ENCODE measurements around the gene UNC119. TPM values are rescaled to one million over a fixed set of nuclear protein-coding genes. Genes with fewer than 3 reads are reported as not detected.

The UNC119 gene
- polyA plus RNA-seq, 3 donors: 77.5 to 189 (median 80.2) TPM

DNA sequence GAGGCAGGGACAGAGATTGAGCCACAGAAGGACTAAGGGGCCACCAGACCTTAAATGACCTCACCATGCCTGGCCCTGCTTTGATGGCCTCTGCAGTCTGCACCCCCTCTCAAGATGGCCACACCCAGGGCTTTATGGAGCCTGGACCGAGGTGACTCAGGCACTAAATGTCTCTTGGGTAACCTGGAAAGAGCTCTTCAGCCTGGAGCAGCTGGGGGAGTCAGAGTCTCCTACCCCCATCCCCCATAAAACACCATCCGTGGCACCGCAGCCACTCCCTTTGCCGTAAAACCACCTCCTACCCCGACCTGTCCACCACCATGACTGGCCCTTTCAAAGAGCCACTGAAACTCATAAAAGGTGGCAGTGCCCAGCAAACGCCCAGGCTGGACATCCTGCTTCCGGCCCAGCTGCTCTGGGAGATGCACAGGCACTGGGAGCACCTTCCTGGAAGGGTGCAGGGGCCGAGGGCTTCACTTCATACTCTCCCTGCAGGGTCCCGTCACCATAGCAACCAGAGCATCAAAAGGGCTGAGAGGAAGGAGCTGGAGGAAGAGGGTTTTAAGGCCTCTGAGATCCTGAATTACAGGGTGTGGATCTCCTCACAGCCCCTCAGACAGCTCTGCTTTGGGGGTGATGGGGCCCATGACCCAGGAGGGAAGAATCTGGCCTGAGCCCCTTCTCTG, 24.0 kb downstream of the UNC119 start:
- Histone ChIP-seq H4K20me1 (ENCODE audit: insufficient read depth, low read length) (no peaks in the 10 kb centered on the region), H3K27me3 (ENCODE audit: control insufficient read depth in 2 of 2, insufficient read depth in 2 of 2, low read length in 2 of 2) (no peaks in the 10 kb centered on the region), H3K27ac (ENCODE audit: low read depth in 1 of 2, low read length in 2 of 2) (no peak overlapping the region), H3K9me3 (replicated peaks in 1 of 2; ENCODE audit: control insufficient read depth in 1 of 2, insufficient read depth in 1 of 2, low read length in 2 of 2) (no peaks in the 10 kb centered on the region), H3K4me1 (ENCODE audit: control insufficient read depth in 1 of 2, insufficient read depth in 2 of 2, low read length in 2 of 2) (no peaks in the 10 kb centered on the region), H3K79me2 (ENCODE audit: insufficient read depth, low read length) (no peaks in the 10 kb centered on the region), H3K9ac (ENCODE audit: insufficient read depth, low read length, poor library complexity, severe bottlenecking) (no peak overlapping the region), H3K4me3 (replicated peaks in 1 of 3; ENCODE audit: low read depth in 2 of 3, low read length in 3 of 3) (no peak overlapping the region), H3K4me2 (replicated peaks; ENCODE audit: extremely low read depth, low read length, poor library complexity, severe bottlenecking) (no peak overlapping the region), H3K36me3 (replicated peaks in 1 of 2; ENCODE audit: control insufficient read depth in 1 of 2, insufficient read depth in 2 of 2, low read length in 2 of 2) (no peaks in the 10 kb centered on the region), H2AFZ (ENCODE audit: insufficient read depth, low read depth, low read length, poor library complexity, severe bottlenecking) (no peak overlapping the region)
- WGBS (ENCODE audit: insufficient coverage): 83% methylated on average over 6 of the region's 9 CpGs
- Mint-ChIP-seq H3K9me3 (no peaks in the 10 kb centered on the region), H3K27me3 (ENCODE audit: low read depth in 3 of 3) (peaks cover 2 to 9% (median 6%) of the 10 kb centered on the region in 3 donors), H3K27ac (no peak overlapping the region), H3K4me1 (no peaks in the 10 kb centered on the region), H3K4me3 (no peak overlapping the region), H3K36me3 (no peaks in the 10 kb centered on the region)
- TF ChIP-seq, protein P1, sequence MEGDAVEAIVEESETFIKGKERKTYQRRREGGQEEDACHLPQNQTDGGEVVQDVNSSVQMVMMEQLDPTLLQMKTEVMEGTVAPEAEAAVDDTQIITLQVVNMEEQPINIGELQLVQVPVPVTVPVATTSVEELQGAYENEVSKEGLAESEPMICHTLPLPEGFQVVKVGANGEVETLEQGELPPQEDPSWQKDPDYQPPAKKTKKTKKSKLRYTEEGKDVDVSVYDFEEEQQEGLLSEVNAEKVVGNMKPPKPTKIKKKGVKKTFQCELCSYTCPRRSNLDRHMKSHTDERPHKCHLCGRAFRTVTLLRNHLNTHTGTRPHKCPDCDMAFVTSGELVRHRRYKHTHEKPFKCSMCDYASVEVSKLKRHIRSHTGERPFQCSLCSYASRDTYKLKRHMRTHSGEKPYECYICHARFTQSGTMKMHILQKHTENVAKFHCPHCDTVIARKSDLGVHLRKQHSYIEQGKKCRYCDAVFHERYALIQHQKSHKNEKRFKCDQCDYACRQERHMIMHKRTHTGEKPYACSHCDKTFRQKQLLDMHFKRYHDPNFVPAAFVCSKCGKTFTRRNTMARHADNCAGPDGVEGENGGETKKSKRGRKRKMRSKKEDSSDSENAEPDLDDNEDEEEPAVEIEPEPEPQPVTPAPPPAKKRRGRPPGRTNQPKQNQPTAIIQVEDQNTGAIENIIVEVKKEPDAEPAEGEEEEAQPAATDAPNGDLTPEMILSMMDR (IDR thresholded peaks at IDR 0.05): no peak
- intact Hi-C loops (cut with micrococcal nuclease): no loop called here
- DNase-seq: no peak

DNA sequence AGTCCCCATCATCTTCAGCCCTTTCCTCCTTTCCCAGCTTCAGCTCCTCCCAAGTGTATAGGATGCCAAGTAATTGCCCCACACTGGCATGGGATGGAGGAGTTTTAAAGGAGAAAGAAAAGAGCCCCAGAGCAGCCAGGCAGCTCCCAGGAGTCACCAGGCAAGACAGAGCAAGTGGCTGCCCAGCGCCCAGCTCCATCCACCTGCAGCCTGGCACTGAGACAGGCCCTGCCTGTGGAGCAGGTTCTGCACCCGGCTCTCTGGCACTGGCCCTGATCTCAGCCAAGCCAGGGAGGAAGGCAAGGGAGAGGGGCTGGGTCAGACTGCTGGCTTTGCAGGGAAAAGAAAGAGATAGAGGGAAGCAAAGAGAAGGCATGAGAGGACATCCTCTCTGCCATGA, 24.6 kb downstream of the UNC119 start:
- Histone ChIP-seq H3K27me3 (ENCODE audit: control insufficient read depth in 2 of 2, insufficient read depth in 2 of 2, low read length in 2 of 2) (no peaks in the 10 kb centered on the region), H2AFZ (ENCODE audit: insufficient read depth, low read depth, low read length, poor library complexity, severe bottlenecking) (no peak overlapping the region), H3K79me2 (ENCODE audit: insufficient read depth, low read length) (no peaks in the 10 kb centered on the region), H3K4me1 (ENCODE audit: control insufficient read depth in 1 of 2, insufficient read depth in 2 of 2, low read length in 2 of 2) (no peaks in the 10 kb centered on the region), H3K9ac (ENCODE audit: insufficient read depth, low read length, poor library complexity, severe bottlenecking) (no peak overlapping the region), H3K36me3 (replicated peaks in 1 of 2; ENCODE audit: control insufficient read depth in 1 of 2, insufficient read depth in 2 of 2, low read length in 2 of 2) (no peaks in the 10 kb centered on the region), H3K4me3 (replicated peaks in 1 of 3; ENCODE audit: low read depth in 2 of 3, low read length in 3 of 3) (no peak overlapping the region), H3K27ac (ENCODE audit: low read depth in 1 of 2, low read length in 2 of 2) (no peak overlapping the region), H4K20me1 (ENCODE audit: insufficient read depth, low read length) (no peaks in the 10 kb centered on the region), H3K9me3 (replicated peaks in 1 of 2; ENCODE audit: control insufficient read depth in 1 of 2, insufficient read depth in 1 of 2, low read length in 2 of 2) (no peaks in the 10 kb centered on the region), H3K4me2 (replicated peaks; ENCODE audit: extremely low read depth, low read length, poor library complexity, severe bottlenecking) (no peak overlapping the region)
- WGBS (ENCODE audit: insufficient coverage): 100% methylated on average over 2 of the region's 2 CpGs
- TF ChIP-seq, protein P1 (IDR thresholded peaks at IDR 0.05): no peak
- Mint-ChIP-seq H3K4me1 (no peaks in the 10 kb centered on the region), H3K27me3 (ENCODE audit: low read depth in 3 of 3) (peaks cover 2 to 9% (median 8%) of the 10 kb centered on the region in 3 donors), H3K27ac (peak overlapping the region in 1 of 7 donors; percentile 71), H3K4me3 (no peak overlapping the region), H3K36me3 (no peaks in the 10 kb centered on the region), H3K9me3 (no peaks in the 10 kb centered on the region)
- intact Hi-C loops (cut with micrococcal nuclease): no loop called here
- DNase-seq: no peak

Measured in CD14-positive monocyte (primary cell).